Endodermal cell (in vitro differentiated cells): Measurements from ENCODE around the gene TNIK. TPM values are rescaled to one million over a fixed set of nuclear protein-coding genes. Genes with fewer than 3 reads are reported as not detected.

ENCODE experiments used
- DNase-seq: peaks from one replicate; pipeline ENCODE4 v3.0.0-alpha.2; 2017
- H3K27ac ChIP-seq: 2 replicates; pipeline ENCODE4 v1.5.1; 2013; ENCODE audit warnings: mild to moderate bottlenecking, low read depth, low read length, moderate library complexity
- H3K27me3 ChIP-seq: 2 replicates; pipeline ENCODE4 v1.6.1; 2013; ENCODE audit warnings: mild to moderate bottlenecking, low read length, moderate library complexity; ENCODE audit not compliant: insufficient read depth, control insufficient read depth, poor library complexity, severe bottlenecking
- H3K36me3 ChIP-seq: 2 replicates; pipeline ENCODE4 v1.7.0; 2013; ENCODE audit warnings: mild to moderate bottlenecking, low read length, moderate library complexity; ENCODE audit not compliant: control insufficient read depth, insufficient read depth
- H3K4me1 ChIP-seq: one replicate; pipeline ENCODE4 v1.7.0; 2013; ENCODE audit warnings: low read length; ENCODE audit not compliant: control insufficient read depth, insufficient read depth
- H3K4me3 ChIP-seq: 2 replicates; pipeline ENCODE4 v1.5.1; 2013; ENCODE audit warnings: mild to moderate bottlenecking, low read length, moderate library complexity
- H3K9ac ChIP-seq: 2 replicates; pipeline ENCODE4 v1.6.1; 2013; ENCODE audit warnings: mild to moderate bottlenecking, low read length, moderate library complexity; ENCODE audit not compliant: poor library complexity, severe bottlenecking; ENCODE audit errors: extremely low read depth
- H3K9me3 ChIP-seq: 2 replicates; pipeline ENCODE4 v1.6.1; 2013; ENCODE audit warnings: mild to moderate bottlenecking, low read length, moderate library complexity; ENCODE audit not compliant: control insufficient read depth
- H3K27ac Mint-ChIP-seq: 2 replicates; pipeline ENCODE4 v1.8.0; 2020; ENCODE audit warnings: mixed read lengths
- H3K27me3 Mint-ChIP-seq: 2 replicates; pipeline ENCODE4 v1.8.0; 2021; ENCODE audit warnings: mild to moderate bottlenecking, mixed read lengths; ENCODE audit not compliant: insufficient read depth
- H3K36me3 Mint-ChIP-seq: 2 replicates; pipeline ENCODE4 v1.8.0; 2020; ENCODE audit warnings: low read depth, mixed read lengths
- H3K4me1 Mint-ChIP-seq: 2 replicates; pipeline ENCODE4 v1.8.0; 2020; ENCODE audit warnings: mixed read lengths
- H3K4me3 Mint-ChIP-seq: 2 replicates; pipeline ENCODE4 v1.8.0; 2020; ENCODE audit warnings: mild to moderate bottlenecking, moderate library complexity, mixed read lengths
- H3K9me3 Mint-ChIP-seq: 2 replicates; pipeline ENCODE4 v1.8.0; 2020; ENCODE audit warnings: mild to moderate bottlenecking, mixed read lengths
- CTCF ChIP-seq: fragments of 200-600 bp; sonication (generic); conservative IDR thresholded peaks from 2 replicates; pipeline ENCODE4 v1.5.0; 2021; ENCODE audit warnings: antibody characterized with exemption, mild to moderate bottlenecking
- WGBS, 2 experiments: methylation state at CpG; one replicate each; pipeline versions ENCODE4 v1.1.5 to v1.1.7; 2013; ENCODE audit warnings: missing lambda C conversion rate in 2 of 2, mixed read lengths in 1 of 2; ENCODE audit not compliant: insufficient coverage in 1 of 2, insufficient read length in 1 of 2; 5-methylcytosine and 5-hydroxymethylcytosine counted together
- total RNA-seq, 2 donors: library from RNA; stranded (reverse); fragmentation: NEBNext Ultra II Directional in 1 of 2; extraction: Animal tissue kit (Norgen Biotek cat#: 25700) in 1 of 2; gene quantifications; 2 replicates in 1 of 2; 3 replicates in 1 of 2; pipeline ENCODE4 v1.2.1, GENCODE V29; 2021

Gene TNIK
- total RNA-seq, 2 donors from 2014 or later = 12.2 to 14.9 TPM

DNA sequence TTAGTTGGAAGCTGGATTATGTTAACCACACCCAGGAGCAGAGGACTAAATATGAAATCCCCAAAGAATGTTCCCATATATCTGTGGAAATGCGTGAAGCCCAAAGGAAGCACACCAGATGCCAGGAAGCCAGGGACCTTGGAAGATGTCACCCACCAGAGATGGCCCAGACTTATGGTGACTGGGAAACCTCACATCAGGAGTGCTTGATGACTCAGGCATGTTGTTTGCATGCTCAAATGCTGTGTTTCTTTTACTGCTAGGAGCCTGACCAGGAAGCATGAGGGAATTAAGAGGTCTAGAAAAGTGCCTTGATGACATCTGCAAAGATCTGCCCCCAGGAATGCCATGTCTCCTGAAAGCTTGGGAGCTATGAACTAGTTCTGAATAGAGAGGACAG is 324.7 kb downstream of the TNIK start:
- WGBS, 2 experiments = 97 to 100% methylated on average over 1 of the region's 1 CpG
- no peak overlapping the region for H3K4me3 Mint-ChIP-seq
- H3K27ac Mint-ChIP-seq = no peak overlapping the region
- H3K27me3 Mint-ChIP-seq = peaks cover 2% of the 10 kb centered on the region
- H3K4me1 ChIP-seq = peaks cover 4% of the 10 kb centered on the region
- H3K9me3 Mint-ChIP-seq = no peaks in the 10 kb centered on the region
- no peaks in the 10 kb centered on the region for H3K36me3 ChIP-seq
- no peak for DNase-seq
- TF ChIP-seq CTCF = no peak
- peaks cover 12% of the 10 kb centered on the region for H3K4me1 Mint-ChIP-seq
- H3K9ac ChIP-seq = no peak overlapping the region
- no peaks in the 10 kb centered on the region for H3K36me3 Mint-ChIP-seq
- no peaks in the 10 kb centered on the region for H3K9me3 ChIP-seq
- H3K4me3 ChIP-seq = no peak overlapping the region
- no peaks in the 10 kb centered on the region for H3K27me3 ChIP-seq
- H3K27ac ChIP-seq = no peak overlapping the region

DNA sequence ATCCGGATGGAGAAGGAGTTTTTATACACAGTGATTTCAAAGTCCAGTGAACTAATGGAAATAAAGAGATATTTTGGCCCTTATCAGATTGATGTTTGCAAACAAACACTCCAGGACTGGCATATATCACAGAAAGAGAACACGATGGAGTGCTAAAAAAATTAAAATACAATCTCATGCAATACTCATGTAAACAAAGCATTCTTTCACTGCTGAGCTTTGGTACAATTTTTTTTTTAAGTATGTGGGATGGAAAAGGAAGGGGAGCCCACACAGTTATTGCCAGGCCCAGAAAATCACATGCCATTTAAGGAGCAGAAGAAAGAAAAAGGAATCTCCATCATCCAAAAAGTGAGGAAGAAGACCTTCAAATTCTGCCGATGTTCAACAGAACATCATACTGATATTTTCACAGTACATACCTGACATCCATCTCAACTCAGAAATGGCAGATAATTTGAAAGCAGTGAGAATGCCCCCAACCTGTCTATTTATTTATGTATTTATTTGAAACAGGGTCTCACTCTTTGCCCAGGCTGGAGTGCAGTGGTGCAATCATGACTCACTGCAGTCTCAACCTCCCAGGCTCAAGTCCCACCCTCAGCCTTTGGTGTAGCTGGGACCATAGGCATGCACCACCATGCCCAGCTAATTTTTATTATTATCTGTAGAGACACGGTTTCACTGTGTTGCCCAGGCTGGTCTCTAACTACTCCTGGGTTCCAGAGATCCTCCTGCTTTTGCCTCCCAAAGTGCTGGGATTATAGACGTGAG is 326.2 kb downstream of the TNIK start:
- Histone ChIP-seq H3K9ac (no peak overlapping the region), H3K9me3 (no peaks in the 10 kb centered on the region), H3K4me1 (peaks cover 4% of the 10 kb centered on the region), H3K27ac (no peak overlapping the region), H3K4me3 (no peak overlapping the region), H3K36me3 (no peaks in the 10 kb centered on the region), H3K27me3 (no peaks in the 10 kb centered on the region)
- Mint-ChIP-seq H3K27ac (no peak overlapping the region), H3K4me3 (no peak overlapping the region), H3K36me3 (no peaks in the 10 kb centered on the region), H3K4me1 (peaks cover 25% of the 10 kb centered on the region), H3K27me3 (peaks cover 2% of the 10 kb centered on the region), H3K9me3 (no peaks in the 10 kb centered on the region)
- DNase-seq = no peak
- 88 to 92% methylated on average over 2 to 5 of the region's 5 CpGs for WGBS, 2 experiments
- no peak for TF ChIP-seq CTCF

DNA sequence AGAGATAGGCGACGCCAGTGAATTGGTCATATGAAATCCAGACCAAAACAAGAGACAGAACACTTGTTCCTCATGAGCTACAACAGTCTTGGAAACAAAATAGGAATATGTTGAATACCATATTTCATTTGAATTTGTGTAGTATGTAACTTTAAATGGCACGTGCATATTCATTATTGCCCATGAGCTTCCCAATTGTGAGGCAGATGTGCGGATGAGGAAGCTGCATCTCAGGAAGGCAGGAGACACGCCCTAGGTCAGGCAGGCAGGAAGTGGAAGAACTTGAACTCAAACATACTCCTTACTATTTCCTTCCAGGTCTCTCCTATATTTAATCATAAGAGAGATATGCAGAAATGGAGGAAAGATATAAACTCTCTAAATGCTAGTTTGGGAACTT is 326.9 kb downstream of the TNIK start:
- Histone ChIP-seq H3K36me3 (no peaks in the 10 kb centered on the region), H3K9me3 (no peaks in the 10 kb centered on the region), H3K27ac (no peak overlapping the region), H3K9ac (no peak overlapping the region), H3K27me3 (no peaks in the 10 kb centered on the region), H3K4me3 (no peak overlapping the region), H3K4me1 (peaks cover 4% of the 10 kb centered on the region)
- WGBS, 2 experiments = 92 to 94% methylated on average over 4 to 5 of the region's 5 CpGs
- no peaks in the 10 kb centered on the region for H3K9me3 Mint-ChIP-seq
- no peak for TF ChIP-seq CTCF
- peaks cover 2% of the 10 kb centered on the region for H3K27me3 Mint-ChIP-seq
- no peak overlapping the region for H3K4me3 Mint-ChIP-seq
- no peak overlapping the region for H3K27ac Mint-ChIP-seq
- no peak for DNase-seq
- no peaks in the 10 kb centered on the region for H3K36me3 Mint-ChIP-seq
- peaks cover 32% of the 10 kb centered on the region for H3K4me1 Mint-ChIP-seq
